ENCODE results near the gene GNB2.
A peak's percentile ranks its signal among the peaks of the same experiment; 100 is the strongest.

Gene GNB2

GRCh38 chr7:100673302-100673941 lies at the start of gene GNB2:
Gene GNB2, plus strand, starts transcription at chr7:100673740. Its CDS starts 2,526 bp downstream, at chr7:100676266.
- Histone ChIP-seq H3K27me3 (ENCODE audit: insufficient read depth, low read depth) (peaks cover 32% of the 10 kb centered on the region; the same call in 1 of the 2 replicates), H3K4me2 (peak within 1 kb of the TSS; percentile 79), H4K20me1 (ENCODE audit: insufficient read depth) (no peaks in the 10 kb centered on the region), H3K4me3 (IDR thresholded peaks at IDR 0.05; ENCODE audit: insufficient read depth, low read depth, low read length) (no peak within 1 kb of the TSS), H3K36me3 (ENCODE audit: insufficient read depth) (no peaks in the 10 kb centered on the region; the same call in 1 of the 2 replicates), H3K9ac (peak within 1 kb of the TSS; percentile 87), H3K4me1 (ENCODE audit: low read depth, poor library complexity, severe bottlenecking) (peaks cover 13% of the 10 kb centered on the region), H2AFZ (ENCODE audit: low read depth) (peak within 1 kb of the TSS; percentile 90), H3K27ac (peak within 1 kb of the TSS; percentile 95), H3K79me2 (ENCODE audit: insufficient read depth, low read depth) (peaks cover 19% of the 10 kb centered on the region)
- TF ChIP-seq CTCF (conservative IDR thresholded peaks at IDR 0.05; ENCODE audit: low read depth, low read length), result no peak

- H3K4me3 ChIP-seq (IDR thresholded peaks at IDR 0.05; ENCODE audit: insufficient read depth, low read depth, low read length), result no peak overlapping the region
- no peaks in the 10 kb centered on the region for H3K36me3 ChIP-seq (ENCODE audit: insufficient read depth)
- no peak overlapping the region for H3K9ac ChIP-seq
- H3K4me2 ChIP-seq, result no peak overlapping the region
- no peaks in the 10 kb centered on the region for H3K79me2 ChIP-seq (ENCODE audit: insufficient read depth, low read depth)
- H3K4me1 ChIP-seq (ENCODE audit: low read depth, poor library complexity, severe bottlenecking), result peaks cover 4% of the 10 kb centered on the region
- no peaks in the 10 kb centered on the region for H4K20me1 ChIP-seq (ENCODE audit: insufficient read depth)
- H2AFZ ChIP-seq (ENCODE audit: low read depth), result no peak overlapping the region
- no peak for TF ChIP-seq CTCF (conservative IDR thresholded peaks at IDR 0.05; ENCODE audit: low read depth, low read length)
- no peak overlapping the region for H3K27ac ChIP-seq
- peaks cover 48% of the 10 kb centered on the region for H3K27me3 ChIP-seq (ENCODE audit: insufficient read depth, low read depth)
These were observed 49.4 kb upstream of the GNB2 start for GRCh38 chr7:100623951-100624824.

GRCh38 chr7:100626055-100626454 lies 47.5 kb upstream of the GNB2 start:
- Histone ChIP-seq H2AFZ (ENCODE audit: low read depth) (peak overlapping the region; percentile 48), H3K9ac (no peak overlapping the region), H3K79me2 (ENCODE audit: insufficient read depth, low read depth) (no peaks in the 10 kb centered on the region), H3K4me3 (IDR thresholded peaks at IDR 0.05; ENCODE audit: insufficient read depth, low read depth, low read length) (no peak overlapping the region), H3K36me3 (ENCODE audit: insufficient read depth) (no peaks in the 10 kb centered on the region), H3K27ac (no peak overlapping the region), H3K27me3 (ENCODE audit: insufficient read depth, low read depth) (peaks cover 38% of the 10 kb centered on the region), H3K4me2 (peak overlapping the region; percentile 88), H4K20me1 (ENCODE audit: insufficient read depth) (no peaks in the 10 kb centered on the region), H3K4me1 (ENCODE audit: low read depth, poor library complexity, severe bottlenecking) (peaks cover 4% of the 10 kb centered on the region)
- TF ChIP-seq CTCF (conservative IDR thresholded peaks at IDR 0.05; ENCODE audit: low read depth, low read length), result no peak

- Histone ChIP-seq H3K27ac (no peak overlapping the region), H3K4me2 (peak overlapping the region; percentile 88), H3K27me3 (ENCODE audit: insufficient read depth, low read depth) (peaks cover 33% of the 10 kb centered on the region), H3K9ac (peak overlapping the region; percentile 70; the same call in 1 of the 2 replicates), H3K79me2 (ENCODE audit: insufficient read depth, low read depth) (no peaks in the 10 kb centered on the region), H3K4me1 (ENCODE audit: low read depth, poor library complexity, severe bottlenecking) (peaks cover 4% of the 10 kb centered on the region), H2AFZ (ENCODE audit: low read depth) (peak overlapping the region; percentile 91), H3K36me3 (ENCODE audit: insufficient read depth) (no peaks in the 10 kb centered on the region), H4K20me1 (ENCODE audit: insufficient read depth) (no peaks in the 10 kb centered on the region), H3K4me3 (IDR thresholded peaks at IDR 0.05; ENCODE audit: insufficient read depth, low read depth, low read length) (no peak overlapping the region)
- TF ChIP-seq CTCF (conservative IDR thresholded peaks at IDR 0.05; ENCODE audit: low read depth, low read length), result no peak
These were observed 46.9 kb upstream of the GNB2 start for GRCh38 chr7:100626530-100627237.

Measured in KMS-11 (cell line).